HEK293 (cell line): ENCODE data around the gene TLK1.

Experiments
- CTCF ChIA-PET: fragments of 350-600 bp; formaldehyde crosslinking; extraction: SDS; loops from one replicate; lab custom pipeline; 2021; ENCODE audit warnings: antibody characterized with exemption; lab: Yijun Ruan, JAX
- POLR2A ChIA-PET: fragments of 300-600 bp; formaldehyde crosslinking; extraction: SDS; loops from one replicate; lab custom pipeline; 2020; ENCODE audit warnings: antibody characterized with exemption, inconsistent platforms; lab: Yijun Ruan, JAX
- H3K27ac ChIP-seq: fragments of 200-500 bp; sonication (Bioruptor generic); 2 replicates; pipeline ENCODE4 v1.5.1; 2014; ENCODE audit warnings: low read depth, low read length, control low read depth, inconsistent platforms; ENCODE audit errors: extremely low read depth
- H3K36me3 ChIP-seq, 2 experiments: fragments of 200-500 bp in 1 of 2; sonication (Bioruptor generic) in 1 of 2; 1 replicate in 1 of 2; 2 replicates in 1 of 2; pipeline ENCODE4 v1.5.1; 2014 to 2017; ENCODE audit warnings: inconsistent platforms in 2 of 2, low read length in 2 of 2; ENCODE audit not compliant: control insufficient read depth in 2 of 2, insufficient read depth in 1 of 2
- H3K4me1 ChIP-seq: fragments of 200-500 bp; sonication (Bioruptor generic); 2 replicates; pipeline ENCODE4 v1.5.1; 2014; ENCODE audit warnings: mild to moderate bottlenecking, low read length, inconsistent platforms; ENCODE audit not compliant: control insufficient read depth, insufficient read depth
- H3K4me3 ChIP-seq: 2 replicates; pipeline ENCODE4 v1.5.1; 2011; ENCODE audit warnings: low read depth, mild to moderate bottlenecking, control low read depth, low read length, moderate library complexity
- H3K9me3 ChIP-seq: fragments of 200-500 bp; sonication (Bioruptor generic); 2 replicates; pipeline ENCODE4 v1.5.1; 2014; ENCODE audit warnings: low read depth, low read length, inconsistent platforms; ENCODE audit not compliant: control insufficient read depth, insufficient read depth
- CTCF ChIP-seq: fragments of 450-650 bp; formaldehyde crosslinking; IDR thresholded peaks from 2 replicates; pipeline ENCODE4 v1.5.1; 2016; ENCODE audit warnings: missing biosample characterization, missing genetic modification characterization
- OSR2 ChIP-seq: fragments of 450-650 bp; formaldehyde crosslinking; IDR thresholded peaks from 2 replicates; pipeline ENCODE4 v1.5.1; 2016; ENCODE audit warnings: missing biosample characterization, missing genetic modification characterization
- SP3 ChIP-seq: fragments of 450-650 bp; formaldehyde crosslinking; IDR thresholded peaks from 2 replicates; pipeline ENCODE4 v1.5.1; 2016; ENCODE audit warnings: missing biosample characterization, missing genetic modification characterization
- ZFP37 ChIP-seq: fragments of 450-650 bp; formaldehyde crosslinking; IDR thresholded peaks from 2 replicates; pipeline ENCODE4 v1.5.1; 2016; ENCODE audit warnings: missing biosample characterization, missing genetic modification characterization
- ZFP41 ChIP-seq: fragments of 450-650 bp; formaldehyde crosslinking; IDR thresholded peaks from 2 replicates; pipeline ENCODE4 v1.5.1; 2016; ENCODE audit warnings: missing biosample characterization, missing genetic modification characterization, borderline replicate concordance
- ZNF174 ChIP-seq: fragments of 450-650 bp; formaldehyde crosslinking; IDR thresholded peaks from 2 replicates; pipeline ENCODE4 v1.5.0; 2017; ENCODE audit warnings: missing biosample characterization, mild to moderate bottlenecking, missing genetic modification characterization
- ZNF18 ChIP-seq: fragments of 450-650 bp; formaldehyde crosslinking; IDR thresholded peaks from 2 replicates; pipeline ENCODE4 v1.5.1; 2016; ENCODE audit warnings: missing biosample characterization, missing genetic modification characterization
- ZNF19 ChIP-seq: fragments of 450-650 bp; formaldehyde crosslinking; IDR thresholded peaks from 2 replicates; pipeline ENCODE4; 2016; ENCODE audit warnings: missing biosample characterization, missing genetic modification characterization, low read depth
- ZNF2 ChIP-seq: fragments of 450-650 bp; formaldehyde crosslinking; IDR thresholded peaks from 2 replicates; pipeline ENCODE4 v1.5.1; 2016; ENCODE audit warnings: missing biosample characterization, missing genetic modification characterization
- ZNF24 ChIP-seq: fragments of 450-650 bp; formaldehyde crosslinking; IDR thresholded peaks from 2 replicates; pipeline ENCODE4 v1.5.1; 2016; ENCODE audit warnings: missing biosample characterization, missing genetic modification characterization
- ZNF266 ChIP-seq: fragments of 450-650 bp; formaldehyde crosslinking; IDR thresholded peaks from 2 replicates; pipeline ENCODE4 v1.5.1; 2016; ENCODE audit warnings: missing biosample characterization, missing genetic modification characterization, low read depth
- ZNF274 ChIP-seq, 2 experiments: fragments of 200-500 bp in 1 of 2; fragments of 450-650 bp in 1 of 2; sonication (Bioruptor generic) in 1 of 2; formaldehyde crosslinking in 1 of 2; IDR thresholded peaks; 2 replicates each; pipeline versions ENCODE4 v1.5.1 to v1.6.1; 2014 to 2016; ENCODE audit warnings: borderline replicate concordance in 1 of 2, inconsistent platforms in 1 of 2, low read length in 1 of 2, missing biosample characterization in 1 of 2, missing genetic modification characterization in 1 of 2
- ZNF341 ChIP-seq: fragments of 450-650 bp; formaldehyde crosslinking; IDR thresholded peaks from 2 replicates; pipeline ENCODE4; 2016; ENCODE audit warnings: low read depth, missing biosample characterization, missing genetic modification characterization
- ZNF558 ChIP-seq: fragments of 450-650 bp; formaldehyde crosslinking; IDR thresholded peaks from 2 replicates; pipeline ENCODE4 v1.5.1; 2016; ENCODE audit warnings: missing biosample characterization, missing genetic modification characterization
- ZNF610 ChIP-seq: fragments of 450-650 bp; formaldehyde crosslinking; IDR thresholded peaks from 2 replicates; pipeline ENCODE4 v1.5.1; 2016; ENCODE audit warnings: missing biosample characterization, missing genetic modification characterization, borderline replicate concordance
- ZNF776 ChIP-seq: fragments of 450-650 bp; formaldehyde crosslinking; IDR thresholded peaks from 2 replicates; pipeline ENCODE4 v1.5.0; 2017; ENCODE audit warnings: missing biosample characterization, missing genetic modification characterization, borderline replicate concordance
- TF ChIP-seq, protein P1 (sequence below): fragments of 450-650 bp; formaldehyde crosslinking; IDR thresholded peaks from 2 replicates; pipeline ENCODE4 v1.5.1; 2016; ENCODE audit warnings: missing biosample characterization, missing genetic modification characterization
- TF ChIP-seq, protein P2 (sequence below): fragments of 450-650 bp; formaldehyde crosslinking; IDR thresholded peaks from 2 replicates; pipeline ENCODE4 v1.5.1; 2016; ENCODE audit warnings: missing biosample characterization, missing genetic modification characterization
- TF ChIP-seq, protein P3 (sequence below): fragments of 450-650 bp; formaldehyde crosslinking; IDR thresholded peaks from 2 replicates; pipeline ENCODE4 v1.5.1; 2016; ENCODE audit warnings: missing biosample characterization, missing genetic modification characterization
- TF ChIP-seq, protein P4 (sequence below): IDR thresholded peaks from 2 replicates; pipeline ENCODE4 v1.6.1; 2011; ENCODE audit warnings: mild to moderate bottlenecking, low read depth, low read length, borderline replicate concordance
- TF ChIP-seq, protein P5 (sequence below): fragments of 450-650 bp; formaldehyde crosslinking; IDR thresholded peaks from 2 replicates; pipeline ENCODE4 v1.5.1; 2016; ENCODE audit warnings: missing biosample characterization, missing genetic modification characterization

TLK1 gene

DNA sequence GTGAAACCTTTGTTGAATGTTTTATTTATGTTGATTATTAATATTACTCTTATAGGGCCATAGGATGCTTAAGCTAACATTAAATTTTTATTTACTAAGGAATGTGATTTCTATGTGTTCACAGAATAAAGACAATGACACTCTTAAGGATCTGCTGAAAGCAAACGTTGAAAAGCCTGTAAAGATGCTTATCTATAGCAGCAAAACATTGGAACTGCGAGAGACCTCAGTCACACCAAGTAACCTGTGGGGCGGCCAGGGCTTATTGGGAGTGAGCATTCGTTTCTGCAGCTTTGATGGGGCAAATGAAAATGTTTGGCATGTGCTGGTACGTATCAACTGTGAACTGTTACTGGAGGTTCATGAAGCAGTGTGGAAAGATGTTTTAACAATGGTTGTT, 211.3 kb downstream of the TLK1 start (continued):
- TF ChIP-seq, protein P1, sequence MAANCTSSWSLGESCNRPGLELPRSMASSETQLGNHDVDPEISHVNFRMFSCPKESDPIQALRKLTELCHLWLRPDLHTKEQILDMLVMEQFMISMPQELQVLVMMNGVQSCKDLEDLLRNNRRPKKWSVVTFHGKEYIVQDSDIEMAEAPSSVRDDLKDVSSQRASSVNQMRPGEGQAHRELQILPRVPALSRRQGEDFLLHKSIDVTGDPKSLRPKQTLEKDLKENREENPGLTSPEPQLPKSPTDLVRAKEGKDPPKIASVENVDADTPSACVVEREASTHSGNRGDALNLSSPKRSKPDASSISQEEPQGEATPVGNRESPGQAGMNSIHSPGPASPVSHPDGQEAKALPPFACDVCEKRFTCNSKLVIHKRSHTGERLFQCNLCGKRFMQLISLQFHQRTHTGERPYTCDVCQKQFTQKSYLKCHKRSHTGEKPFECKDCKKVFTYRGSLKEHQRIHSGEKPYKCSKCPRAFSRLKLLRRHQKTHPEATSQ (tag by site-specific recombination): no peak
- no peak for TF ChIP-seq ZNF341 (tag by site-specific recombination)
- no peak for TF ChIP-seq ZNF174

DNA sequence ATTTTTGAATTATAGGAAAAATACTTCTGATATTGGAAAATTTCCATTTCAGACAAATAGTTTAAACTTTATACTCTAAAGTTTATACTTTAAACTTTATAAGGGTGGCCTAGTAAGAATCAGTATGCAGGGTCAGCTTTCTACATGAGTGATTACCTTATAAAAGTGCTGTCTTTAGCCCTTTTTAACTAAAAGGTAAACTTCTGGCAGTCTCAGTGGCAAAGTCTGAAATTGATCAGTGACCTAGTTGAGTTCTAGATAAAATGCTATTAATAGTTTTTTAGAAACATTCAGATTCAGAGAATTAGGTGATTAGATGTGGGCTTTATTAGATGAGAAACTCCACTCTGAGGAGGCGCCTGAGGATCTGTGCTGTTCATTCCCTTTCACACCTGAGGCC, 216.1 kb downstream of the TLK1 start:
- H3K9me3 ChIP-seq: no peaks in the 10 kb centered on the region
- H3K36me3 ChIP-seq: peaks cover 0 to 6% of the 10 kb centered on the region in 2 experiments; a peak in 1 of 3 replicates
- H3K4me1 ChIP-seq: peaks cover 4% of the 10 kb centered on the region; the same call in 1 of the 2 replicates
- TF ChIP-seq ZNF274 (IDR thresholded peaks at IDR 0.05; ENCODE audit: low read length): no peak
- no peak for TF ChIP-seq ZNF274 (tag by site-specific recombination; IDR thresholded peaks at IDR 0.05; ENCODE audit: borderline replicate concordance)
- no peak for TF ChIP-seq ZFP37 (tag by site-specific recombination)
- no peak for TF ChIP-seq CTCF (tag by site-specific recombination)
- no peak for TF ChIP-seq ZNF776 (tag by site-specific recombination)
- no peak for TF ChIP-seq ZNF18
- TF ChIP-seq, protein P2, sequence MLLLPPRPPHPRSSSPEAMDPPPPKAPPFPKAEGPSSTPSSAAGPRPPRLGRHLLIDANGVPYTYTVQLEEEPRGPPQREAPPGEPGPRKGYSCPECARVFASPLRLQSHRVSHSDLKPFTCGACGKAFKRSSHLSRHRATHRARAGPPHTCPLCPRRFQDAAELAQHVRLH (tag by site-specific recombination): no peak
- no peak for TF ChIP-seq ZNF24 (tag by site-specific recombination)
- TF ChIP-seq ZFP41 (tag by site-specific recombination): no peak
- TF ChIP-seq, protein P3, sequence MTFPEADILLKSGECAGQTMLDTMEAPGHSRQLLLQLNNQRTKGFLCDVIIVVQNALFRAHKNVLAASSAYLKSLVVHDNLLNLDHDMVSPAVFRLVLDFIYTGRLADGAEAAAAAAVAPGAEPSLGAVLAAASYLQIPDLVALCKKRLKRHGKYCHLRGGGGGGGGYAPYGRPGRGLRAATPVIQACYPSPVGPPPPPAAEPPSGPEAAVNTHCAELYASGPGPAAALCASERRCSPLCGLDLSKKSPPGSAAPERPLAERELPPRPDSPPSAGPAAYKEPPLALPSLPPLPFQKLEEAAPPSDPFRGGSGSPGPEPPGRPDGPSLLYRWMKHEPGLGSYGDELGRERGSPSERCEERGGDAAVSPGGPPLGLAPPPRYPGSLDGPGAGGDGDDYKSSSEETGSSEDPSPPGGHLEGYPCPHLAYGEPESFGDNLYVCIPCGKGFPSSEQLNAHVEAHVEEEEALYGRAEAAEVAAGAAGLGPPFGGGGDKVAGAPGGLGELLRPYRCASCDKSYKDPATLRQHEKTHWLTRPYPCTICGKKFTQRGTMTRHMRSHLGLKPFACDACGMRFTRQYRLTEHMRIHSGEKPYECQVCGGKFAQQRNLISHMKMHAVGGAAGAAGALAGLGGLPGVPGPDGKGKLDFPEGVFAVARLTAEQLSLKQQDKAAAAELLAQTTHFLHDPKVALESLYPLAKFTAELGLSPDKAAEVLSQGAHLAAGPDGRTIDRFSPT (tag by site-specific recombination): no peak
- TF ChIP-seq ZNF266 (tag by site-specific recombination): no peak
- TF ChIP-seq ZNF2 (tag by site-specific recombination): no peak
- TF ChIP-seq OSR2 (tag by site-specific recombination): no peak
- TF ChIP-seq ZNF610: no peak
- TF ChIP-seq, protein P4, sequence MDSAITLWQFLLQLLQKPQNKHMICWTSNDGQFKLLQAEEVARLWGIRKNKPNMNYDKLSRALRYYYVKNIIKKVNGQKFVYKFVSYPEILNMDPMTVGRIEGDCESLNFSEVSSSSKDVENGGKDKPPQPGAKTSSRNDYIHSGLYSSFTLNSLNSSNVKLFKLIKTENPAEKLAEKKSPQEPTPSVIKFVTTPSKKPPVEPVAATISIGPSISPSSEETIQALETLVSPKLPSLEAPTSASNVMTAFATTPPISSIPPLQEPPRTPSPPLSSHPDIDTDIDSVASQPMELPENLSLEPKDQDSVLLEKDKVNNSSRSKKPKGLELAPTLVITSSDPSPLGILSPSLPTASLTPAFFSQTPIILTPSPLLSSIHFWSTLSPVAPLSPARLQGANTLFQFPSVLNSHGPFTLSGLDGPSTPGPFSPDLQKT: no peak
- TF ChIP-seq, protein P5, sequence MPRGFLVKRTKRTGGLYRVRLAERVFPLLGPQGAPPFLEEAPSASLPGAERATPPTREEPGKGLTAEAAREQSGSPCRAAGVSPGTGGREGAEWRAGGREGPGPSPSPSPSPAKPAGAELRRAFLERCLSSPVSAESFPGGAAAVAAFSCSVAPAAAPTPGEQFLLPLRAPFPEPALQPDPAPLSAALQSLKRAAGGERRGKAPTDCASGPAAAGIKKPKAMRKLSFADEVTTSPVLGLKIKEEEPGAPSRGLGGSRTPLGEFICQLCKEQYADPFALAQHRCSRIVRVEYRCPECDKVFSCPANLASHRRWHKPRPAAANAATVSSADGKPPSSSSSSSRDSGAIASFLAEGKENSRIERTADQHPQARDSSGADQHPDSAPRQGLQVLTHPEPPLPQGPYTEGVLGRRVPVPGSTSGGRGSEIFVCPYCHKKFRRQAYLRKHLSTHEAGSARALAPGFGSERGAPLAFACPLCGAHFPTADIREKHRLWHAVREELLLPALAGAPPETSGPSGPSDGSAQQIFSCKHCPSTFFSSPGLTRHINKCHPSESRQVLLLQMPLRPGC (tag by site-specific recombination): no peak
- no peak for TF ChIP-seq ZNF558 (tag by site-specific recombination)
- no peak for TF ChIP-seq SP3 (tag by site-specific recombination)
- TF ChIP-seq ZNF19 (tag by site-specific recombination): no peak
- no peak overlapping the region for H3K4me3 ChIP-seq
- ChIA-PET POLR2A (interaction anchor here (0.6 kb wide), 1 partner anchor 15 kb away, joined by 5 read pairs; the partner anchor contains the start of gene GORASP2), CTCF (interaction anchor here (0.6 to 1.2 kb wide), 4 partner anchors 15 to 236 kb away, joined by 3 to 5 read pairs (median 4); no protein-coding TSS in a partner anchor)
- H3K27ac ChIP-seq: no peak overlapping the region
